IMR-90 (cell line): ENCODE data around the gene VPS26A.

ENCODE experiments used
- BHLHE40 ChIP-seq: fragments of 150-350 bp; IDR thresholded peaks from 2 replicates; pipeline ENCODE4 v1.6.1; 2016; ENCODE audit warnings: mild to moderate bottlenecking, low read depth, low read length
- CEBPB ChIP-seq: IDR thresholded peaks from 2 replicates; pipeline ENCODE4 v1.6.1; 2012; ENCODE audit warnings: low read depth, low read length, improper control_type of control experiment
- NFE2L2 ChIP-seq: fragments of 150-350 bp; IDR thresholded peaks from 2 replicates; pipeline ENCODE4 v1.6.1; 2016; ENCODE audit warnings: low read depth, mild to moderate bottlenecking, low read length
- POLR2A ChIP-seq: IDR thresholded peaks from 2 replicates; pipeline ENCODE4 v1.6.1; 2012; ENCODE audit warnings: mild to moderate bottlenecking, low read depth, low read length
- TF ChIP-seq, protein P1 (sequence below): conservative IDR thresholded peaks from 2 replicates; pipeline ENCODE4 v1.5.1; 2012; ENCODE audit warnings: mild to moderate bottlenecking, low read depth, low read length, improper control_type of control experiment

- no peak for TF ChIP-seq POLR2A
- TF ChIP-seq, protein P1, sequence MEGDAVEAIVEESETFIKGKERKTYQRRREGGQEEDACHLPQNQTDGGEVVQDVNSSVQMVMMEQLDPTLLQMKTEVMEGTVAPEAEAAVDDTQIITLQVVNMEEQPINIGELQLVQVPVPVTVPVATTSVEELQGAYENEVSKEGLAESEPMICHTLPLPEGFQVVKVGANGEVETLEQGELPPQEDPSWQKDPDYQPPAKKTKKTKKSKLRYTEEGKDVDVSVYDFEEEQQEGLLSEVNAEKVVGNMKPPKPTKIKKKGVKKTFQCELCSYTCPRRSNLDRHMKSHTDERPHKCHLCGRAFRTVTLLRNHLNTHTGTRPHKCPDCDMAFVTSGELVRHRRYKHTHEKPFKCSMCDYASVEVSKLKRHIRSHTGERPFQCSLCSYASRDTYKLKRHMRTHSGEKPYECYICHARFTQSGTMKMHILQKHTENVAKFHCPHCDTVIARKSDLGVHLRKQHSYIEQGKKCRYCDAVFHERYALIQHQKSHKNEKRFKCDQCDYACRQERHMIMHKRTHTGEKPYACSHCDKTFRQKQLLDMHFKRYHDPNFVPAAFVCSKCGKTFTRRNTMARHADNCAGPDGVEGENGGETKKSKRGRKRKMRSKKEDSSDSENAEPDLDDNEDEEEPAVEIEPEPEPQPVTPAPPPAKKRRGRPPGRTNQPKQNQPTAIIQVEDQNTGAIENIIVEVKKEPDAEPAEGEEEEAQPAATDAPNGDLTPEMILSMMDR: no peak
- TF ChIP-seq CEBPB: no peak
- no peak for TF ChIP-seq BHLHE40
- TF ChIP-seq NFE2L2: no peak
These were observed 49.4 kb upstream of the VPS26A start for GRCh38 chr10:69074532-69074931.
